ENCODE data around the gene ENAH. TPM values are rescaled to one million over a fixed set of nuclear protein-coding genes. Genes with fewer than 3 reads are reported as not detected.

The ENAH gene
- total RNA-seq, 1 experiment from 2014 or later, result 103 TPM

DNA sequence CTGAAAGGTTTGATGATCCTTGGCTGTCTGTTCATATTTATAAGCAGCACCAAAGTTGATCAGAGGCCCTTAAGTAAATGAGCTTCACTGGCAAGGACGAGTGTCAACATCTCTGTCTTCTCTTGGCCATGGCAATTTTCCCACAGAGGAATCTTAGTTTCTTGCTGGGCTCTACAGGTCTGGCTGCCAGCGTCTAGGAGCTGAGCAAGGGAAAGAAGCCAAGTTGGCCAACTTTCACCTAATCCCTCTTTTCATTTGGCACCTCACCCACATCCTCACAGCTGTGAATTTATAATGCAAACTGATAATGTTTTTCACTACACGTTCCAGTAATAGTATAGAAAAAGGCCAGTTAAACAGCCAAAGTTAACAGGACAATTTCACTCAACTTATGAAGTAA is 126.0 kb downstream of the ENAH start:
- Mint-ChIP-seq H3K36me3 (ENCODE audit: insufficient read depth, unreplicated experiment) (no peaks in the 10 kb centered on the region), H3K27me3 (ENCODE audit: unreplicated experiment) (no peaks in the 10 kb centered on the region), H3K27ac (ENCODE audit: unreplicated experiment) (no peak overlapping the region), H3K4me3 (ENCODE audit: low read depth, unreplicated experiment) (no peak overlapping the region), H3K4me1 (ENCODE audit: low read depth, unreplicated experiment) (no peaks in the 10 kb centered on the region), H3K9me3 (ENCODE audit: low read depth, unreplicated experiment) (no peaks in the 10 kb centered on the region)
- intact Hi-C loops (cut with micrococcal nuclease; ENCODE audit: unreplicated experiment), result no loop called here
- CTCF ChIA-PET, result interaction anchor here (0.6 to 1.3 kb wide), 3 partner anchors 19 to 1721 kb away, joined by 4 to 8 read pairs (median 4); no protein-coding TSS in a partner anchor
- BruUV-seq (replicated peaks), result no TSS peak
- no peak for DNase-seq
- TF ChIP-seq, protein P1, sequence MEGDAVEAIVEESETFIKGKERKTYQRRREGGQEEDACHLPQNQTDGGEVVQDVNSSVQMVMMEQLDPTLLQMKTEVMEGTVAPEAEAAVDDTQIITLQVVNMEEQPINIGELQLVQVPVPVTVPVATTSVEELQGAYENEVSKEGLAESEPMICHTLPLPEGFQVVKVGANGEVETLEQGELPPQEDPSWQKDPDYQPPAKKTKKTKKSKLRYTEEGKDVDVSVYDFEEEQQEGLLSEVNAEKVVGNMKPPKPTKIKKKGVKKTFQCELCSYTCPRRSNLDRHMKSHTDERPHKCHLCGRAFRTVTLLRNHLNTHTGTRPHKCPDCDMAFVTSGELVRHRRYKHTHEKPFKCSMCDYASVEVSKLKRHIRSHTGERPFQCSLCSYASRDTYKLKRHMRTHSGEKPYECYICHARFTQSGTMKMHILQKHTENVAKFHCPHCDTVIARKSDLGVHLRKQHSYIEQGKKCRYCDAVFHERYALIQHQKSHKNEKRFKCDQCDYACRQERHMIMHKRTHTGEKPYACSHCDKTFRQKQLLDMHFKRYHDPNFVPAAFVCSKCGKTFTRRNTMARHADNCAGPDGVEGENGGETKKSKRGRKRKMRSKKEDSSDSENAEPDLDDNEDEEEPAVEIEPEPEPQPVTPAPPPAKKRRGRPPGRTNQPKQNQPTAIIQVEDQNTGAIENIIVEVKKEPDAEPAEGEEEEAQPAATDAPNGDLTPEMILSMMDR (IDR thresholded peaks at IDR 0.05; ENCODE audit: unreplicated experiment), result no peak

DNA sequence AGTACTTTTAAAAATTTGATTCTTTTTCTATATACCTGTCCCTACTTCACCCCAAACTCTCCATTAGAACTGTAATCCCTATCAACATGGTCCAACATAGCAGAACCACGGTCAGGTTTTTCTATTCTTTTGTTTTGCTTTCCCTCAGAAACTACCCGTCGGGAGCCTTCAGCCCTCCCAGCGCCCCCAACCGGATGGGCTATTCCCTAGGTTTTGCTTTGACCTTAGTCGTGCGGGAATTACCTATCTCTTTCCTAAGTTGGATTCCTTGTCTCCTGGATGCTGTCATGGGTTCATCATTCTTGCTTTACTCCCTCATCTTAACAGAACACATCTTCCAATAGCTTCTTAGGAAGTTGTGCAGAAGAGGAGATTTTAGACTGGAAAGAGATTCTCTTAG is 127.5 kb downstream of the ENAH start:
- Mint-ChIP-seq H3K27me3 (ENCODE audit: unreplicated experiment) (no peaks in the 10 kb centered on the region), H3K27ac (ENCODE audit: unreplicated experiment) (no peak overlapping the region), H3K4me3 (ENCODE audit: low read depth, unreplicated experiment) (no peak overlapping the region), H3K4me1 (ENCODE audit: low read depth, unreplicated experiment) (peaks cover 7% of the 10 kb centered on the region), H3K36me3 (ENCODE audit: insufficient read depth, unreplicated experiment) (no peaks in the 10 kb centered on the region), H3K9me3 (ENCODE audit: low read depth, unreplicated experiment) (no peaks in the 10 kb centered on the region)
- intact Hi-C loops (cut with micrococcal nuclease; ENCODE audit: unreplicated experiment), result no loop called here
- BruUV-seq (replicated peaks), result no TSS peak
- TF ChIP-seq, protein P1 (IDR thresholded peaks at IDR 0.05; ENCODE audit: unreplicated experiment), result no peak
- CTCF ChIA-PET, result interaction anchor here (0.8 kb wide), 1 partner anchor 247 kb away, joined by 8 read pairs; no protein-coding TSS in a partner anchor
- no peak for DNase-seq

DNA sequence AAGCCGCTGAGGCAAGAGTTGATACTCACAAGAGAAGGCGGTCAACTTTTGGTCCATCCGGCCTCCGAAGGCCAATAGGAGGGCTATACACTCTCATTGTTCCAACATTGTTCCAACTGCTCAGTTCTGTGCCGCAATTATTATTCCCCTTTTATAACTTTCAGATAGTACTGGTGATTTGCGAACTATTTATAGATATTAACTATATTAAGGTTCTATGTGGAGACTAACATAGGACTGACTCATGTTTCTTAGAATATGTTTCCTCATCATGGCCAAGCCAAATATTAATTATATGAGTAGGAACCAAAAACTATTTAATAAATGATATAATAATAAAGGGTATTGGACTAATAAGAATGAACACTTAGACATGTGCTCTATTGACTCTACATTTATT is 128.4 kb downstream of the ENAH start:
- H3K4me3 Mint-ChIP-seq (ENCODE audit: low read depth, unreplicated experiment), result no peak overlapping the region
- H3K27me3 Mint-ChIP-seq (ENCODE audit: unreplicated experiment), result no peaks in the 10 kb centered on the region
- intact Hi-C loops (cut with micrococcal nuclease; ENCODE audit: unreplicated experiment), result no loop called here
- no peak for DNase-seq
- CTCF ChIA-PET, result no interaction called here
- H3K27ac Mint-ChIP-seq (ENCODE audit: unreplicated experiment), result no peak overlapping the region
- peaks cover under 1% of the 10 kb centered on the region for H3K36me3 Mint-ChIP-seq (ENCODE audit: insufficient read depth, unreplicated experiment)
- TF ChIP-seq, protein P1 (IDR thresholded peaks at IDR 0.05; ENCODE audit: unreplicated experiment), result no peak
- no peaks in the 10 kb centered on the region for H3K9me3 Mint-ChIP-seq (ENCODE audit: low read depth, unreplicated experiment)
- BruUV-seq (replicated peaks), result no TSS peak
- peaks cover 9% of the 10 kb centered on the region for H3K4me1 Mint-ChIP-seq (ENCODE audit: low read depth, unreplicated experiment)

DNA sequence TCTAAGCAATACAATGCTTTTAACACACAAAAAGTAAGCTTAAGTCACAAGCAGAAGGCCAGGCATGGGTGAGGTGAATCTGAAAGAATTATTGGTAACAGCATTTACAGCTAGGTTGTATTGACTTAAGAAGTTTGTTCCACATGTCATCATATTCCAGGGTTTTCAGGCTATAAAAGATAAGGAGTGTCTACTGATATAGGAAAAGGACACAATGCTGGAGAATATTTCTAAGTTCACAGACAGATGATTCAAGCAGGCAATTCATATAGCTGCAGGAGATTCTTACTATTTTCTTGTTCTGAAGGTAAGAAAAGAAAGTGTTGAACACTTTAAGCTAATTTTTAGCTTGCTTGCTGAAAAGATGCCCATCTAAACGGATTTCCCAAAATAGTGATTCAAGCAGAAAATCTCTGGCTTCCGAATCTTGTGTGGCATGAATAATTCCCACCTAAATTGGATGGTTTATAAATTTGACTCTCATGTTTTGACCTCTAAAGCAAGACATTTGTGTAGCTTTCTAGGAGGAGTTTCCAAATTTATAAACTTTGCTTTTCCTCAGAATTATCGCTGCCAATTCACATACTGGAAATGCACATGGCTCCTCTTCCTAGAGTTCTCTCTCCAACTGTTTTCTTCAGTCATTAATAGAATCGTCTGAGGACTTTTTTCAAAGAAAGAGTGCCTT is 129.5 kb downstream of the ENAH start:
- TF ChIP-seq, protein P1 (IDR thresholded peaks at IDR 0.05; ENCODE audit: unreplicated experiment), result no peak
- no peak overlapping the region for H3K4me3 Mint-ChIP-seq (ENCODE audit: low read depth, unreplicated experiment)
- intact Hi-C loops (cut with micrococcal nuclease; ENCODE audit: unreplicated experiment), result no loop called here
- H3K27me3 Mint-ChIP-seq (ENCODE audit: unreplicated experiment), result no peaks in the 10 kb centered on the region
- no peak overlapping the region for H3K27ac Mint-ChIP-seq (ENCODE audit: unreplicated experiment)
- BruUV-seq (replicated peaks), result no TSS peak
- H3K4me1 Mint-ChIP-seq (ENCODE audit: low read depth, unreplicated experiment), result peaks cover 9% of the 10 kb centered on the region
- CTCF ChIA-PET, result interaction anchor here (0.6 to 1.0 kb wide), 3 partner anchors 10 to 336 kb away, joined by 3 read pairs; partner anchors contain the start of gene SRP9
- H3K9me3 Mint-ChIP-seq (ENCODE audit: low read depth, unreplicated experiment), result no peaks in the 10 kb centered on the region
- H3K36me3 Mint-ChIP-seq (ENCODE audit: insufficient read depth, unreplicated experiment), result peaks cover 6% of the 10 kb centered on the region
- no peak for DNase-seq

Data from Calu3 (cell line).